ENCODE results near the gene PCED1B.

- TF ChIP-seq POLR2A (IDR thresholded peaks at IDR 0.05; ENCODE audit: extremely low read depth, insufficient read length), result no peak
- TF ChIP-seq, protein P1, sequence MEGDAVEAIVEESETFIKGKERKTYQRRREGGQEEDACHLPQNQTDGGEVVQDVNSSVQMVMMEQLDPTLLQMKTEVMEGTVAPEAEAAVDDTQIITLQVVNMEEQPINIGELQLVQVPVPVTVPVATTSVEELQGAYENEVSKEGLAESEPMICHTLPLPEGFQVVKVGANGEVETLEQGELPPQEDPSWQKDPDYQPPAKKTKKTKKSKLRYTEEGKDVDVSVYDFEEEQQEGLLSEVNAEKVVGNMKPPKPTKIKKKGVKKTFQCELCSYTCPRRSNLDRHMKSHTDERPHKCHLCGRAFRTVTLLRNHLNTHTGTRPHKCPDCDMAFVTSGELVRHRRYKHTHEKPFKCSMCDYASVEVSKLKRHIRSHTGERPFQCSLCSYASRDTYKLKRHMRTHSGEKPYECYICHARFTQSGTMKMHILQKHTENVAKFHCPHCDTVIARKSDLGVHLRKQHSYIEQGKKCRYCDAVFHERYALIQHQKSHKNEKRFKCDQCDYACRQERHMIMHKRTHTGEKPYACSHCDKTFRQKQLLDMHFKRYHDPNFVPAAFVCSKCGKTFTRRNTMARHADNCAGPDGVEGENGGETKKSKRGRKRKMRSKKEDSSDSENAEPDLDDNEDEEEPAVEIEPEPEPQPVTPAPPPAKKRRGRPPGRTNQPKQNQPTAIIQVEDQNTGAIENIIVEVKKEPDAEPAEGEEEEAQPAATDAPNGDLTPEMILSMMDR (IDR thresholded peaks at IDR 0.05; ENCODE audit: low read depth, low read length), result no peak
Observed at GRCh38 chr12:47272412-47273190, 193.2 kb downstream of the PCED1B start.
